Measurements from ENCODE around the gene TIMM44. TPM values are rescaled to one million over a fixed set of nuclear protein-coding genes. Genes with fewer than 3 reads are reported as not detected.

TIMM44 gene
- total and polyA plus RNA-seq, 9 donors: 29.8 to 110 (median 50.3) TPM

DNA sequence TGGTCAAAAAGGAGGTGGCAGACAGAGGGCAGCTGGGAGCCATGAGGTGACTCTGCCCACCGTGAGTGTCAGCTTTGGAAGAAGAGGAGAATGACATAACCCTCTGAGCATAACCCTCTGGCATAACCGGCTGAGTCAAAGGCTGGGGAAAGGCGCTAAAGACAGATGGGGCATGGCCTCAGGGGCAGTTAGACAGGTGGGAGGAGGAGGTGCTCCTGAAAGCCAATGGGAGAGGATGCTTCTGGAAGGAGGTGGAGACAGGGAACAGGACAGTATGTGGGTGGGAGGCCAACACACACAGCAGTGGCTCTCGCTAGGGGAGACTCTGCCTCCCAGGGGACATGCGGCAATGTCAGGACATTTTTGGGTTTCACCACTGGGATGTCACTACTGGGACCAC lies 44.8 kb upstream of the TIMM44 start:
- WGBS, 3 donors: 65 to 79% (median 68%) methylated on average over 5 of the region's 5 CpGs
- no peak for TF ChIP-seq EP300 (IDR thresholded peaks at IDR 0.05)
- TF ChIP-seq POLR2A (IDR thresholded peaks at IDR 0.05): no peak
- TF ChIP-seq, protein P1, sequence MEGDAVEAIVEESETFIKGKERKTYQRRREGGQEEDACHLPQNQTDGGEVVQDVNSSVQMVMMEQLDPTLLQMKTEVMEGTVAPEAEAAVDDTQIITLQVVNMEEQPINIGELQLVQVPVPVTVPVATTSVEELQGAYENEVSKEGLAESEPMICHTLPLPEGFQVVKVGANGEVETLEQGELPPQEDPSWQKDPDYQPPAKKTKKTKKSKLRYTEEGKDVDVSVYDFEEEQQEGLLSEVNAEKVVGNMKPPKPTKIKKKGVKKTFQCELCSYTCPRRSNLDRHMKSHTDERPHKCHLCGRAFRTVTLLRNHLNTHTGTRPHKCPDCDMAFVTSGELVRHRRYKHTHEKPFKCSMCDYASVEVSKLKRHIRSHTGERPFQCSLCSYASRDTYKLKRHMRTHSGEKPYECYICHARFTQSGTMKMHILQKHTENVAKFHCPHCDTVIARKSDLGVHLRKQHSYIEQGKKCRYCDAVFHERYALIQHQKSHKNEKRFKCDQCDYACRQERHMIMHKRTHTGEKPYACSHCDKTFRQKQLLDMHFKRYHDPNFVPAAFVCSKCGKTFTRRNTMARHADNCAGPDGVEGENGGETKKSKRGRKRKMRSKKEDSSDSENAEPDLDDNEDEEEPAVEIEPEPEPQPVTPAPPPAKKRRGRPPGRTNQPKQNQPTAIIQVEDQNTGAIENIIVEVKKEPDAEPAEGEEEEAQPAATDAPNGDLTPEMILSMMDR (IDR thresholded peaks at IDR 0.05): no peak

DNA sequence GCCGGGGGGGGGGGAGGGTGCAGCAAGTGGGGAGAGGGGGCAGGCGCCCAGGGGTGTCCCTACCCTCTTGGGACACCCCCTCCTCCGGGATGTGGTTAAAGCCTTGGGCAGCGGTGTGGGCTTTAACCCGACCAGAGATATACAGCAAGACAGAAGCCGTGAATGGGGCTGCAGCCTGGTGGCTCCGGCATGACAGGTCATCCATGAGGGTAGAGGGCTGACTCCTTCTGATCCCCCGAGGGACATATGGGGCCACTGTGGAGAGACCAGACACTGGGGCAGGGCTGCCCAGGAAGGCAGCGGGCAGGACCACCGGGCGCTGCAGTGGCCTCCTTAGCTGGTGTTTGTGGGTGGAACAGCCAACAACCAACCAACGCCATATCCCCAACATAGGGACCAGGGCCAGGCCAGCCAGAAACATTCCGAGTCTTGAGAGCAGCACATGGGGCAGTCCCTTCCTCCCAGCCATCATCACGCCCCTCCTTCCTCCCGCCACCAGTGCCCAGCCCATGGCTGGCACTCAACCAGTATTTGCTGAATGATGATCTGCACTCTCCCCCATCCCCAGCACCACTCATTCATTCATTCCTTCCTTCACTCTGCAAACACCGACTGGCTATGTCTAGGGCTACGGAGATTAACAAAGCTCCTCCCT lies 43.8 kb upstream of the TIMM44 start:
- TF ChIP-seq POLR2A (IDR thresholded peaks at IDR 0.05) (no peak), EP300 (IDR thresholded peaks at IDR 0.05) (no peak)
- TF ChIP-seq, protein P1 (IDR thresholded peaks at IDR 0.05): no peak
- intact Hi-C loops (cut with DNase I): no loop called here
- H3K4me3 ChIP-seq: no peak overlapping the region
- H3K27me3 ChIP-seq: no peaks in the 10 kb centered on the region
- no peak for DNase-seq
- H3K27ac ChIP-seq: no peak overlapping the region
- H3K4me1 ChIP-seq (ENCODE audit: insufficient read depth): no peaks in the 10 kb centered on the region
- H3K36me3 ChIP-seq: no peaks in the 10 kb centered on the region
- 69 to 78% (median 74%) methylated on average over 17 of the region's 17 CpGs for WGBS, 3 donors
- no peaks in the 10 kb centered on the region for H3K9me3 ChIP-seq

More for the DNA sequence above, 44.8 kb upstream of the TIMM44 start:
- Histone ChIP-seq H3K4me3 (no peak overlapping the region), H3K27ac (no peak overlapping the region), H3K4me1 (ENCODE audit: insufficient read depth) (no peaks in the 10 kb centered on the region), H3K27me3 (no peaks in the 10 kb centered on the region), H3K9me3 (no peaks in the 10 kb centered on the region), H3K36me3 (no peaks in the 10 kb centered on the region)
- DNase-seq: no peak
- intact Hi-C loops (cut with DNase I): no loop called here

DNA sequence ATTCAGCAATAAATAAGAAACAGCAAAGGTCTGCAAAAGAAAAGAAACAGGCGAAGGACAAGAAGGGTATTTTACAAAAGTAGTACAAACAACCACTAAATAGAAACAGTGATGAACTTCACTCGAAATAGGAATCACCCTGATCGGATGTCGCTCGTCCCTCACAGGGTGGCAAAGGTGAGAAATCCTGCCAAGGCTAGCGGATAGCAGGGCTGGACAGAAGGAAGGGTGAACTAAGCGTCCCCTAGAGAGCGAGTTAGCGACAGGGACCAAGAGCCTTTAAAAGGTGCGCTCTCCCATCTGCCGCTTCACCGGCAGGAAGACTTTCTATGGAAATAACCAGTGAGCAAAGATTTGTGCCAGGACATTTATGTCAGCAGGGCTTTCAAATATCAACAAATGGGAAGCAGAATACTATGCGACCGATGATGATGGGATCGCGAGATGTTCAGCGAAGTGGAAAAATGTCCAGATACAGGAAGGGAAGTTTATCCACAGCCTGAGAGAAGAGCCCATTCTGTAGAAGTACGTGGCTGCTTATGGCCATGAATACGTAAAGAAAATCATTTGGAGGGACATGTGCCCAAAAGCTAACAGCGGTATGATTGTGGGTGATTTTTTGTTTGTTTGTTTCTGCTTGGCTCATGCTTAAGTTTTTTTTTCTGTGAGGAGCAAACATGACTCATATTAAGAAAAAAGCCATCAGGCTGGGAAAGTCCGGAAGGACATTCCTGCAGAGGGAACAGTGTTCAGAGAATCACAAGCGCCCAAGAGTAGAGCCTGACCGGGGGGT lies 43.1 kb upstream of the TIMM44 start:
- 64 to 76% (median 66%) methylated on average over 23 of the region's 23 CpGs for WGBS, 3 donors
- TF ChIP-seq POLR2A (IDR thresholded peaks at IDR 0.05): no peak
- TF ChIP-seq, protein P1 (IDR thresholded peaks at IDR 0.05): no peak
- TF ChIP-seq EP300 (IDR thresholded peaks at IDR 0.05): no peak
- no peak overlapping the region for H3K27ac ChIP-seq
- DNase-seq: no peak
- no peaks in the 10 kb centered on the region for H3K4me1 ChIP-seq (ENCODE audit: insufficient read depth)
- H3K27me3 ChIP-seq: no peaks in the 10 kb centered on the region
- H3K9me3 ChIP-seq: no peaks in the 10 kb centered on the region
- no peak overlapping the region for H3K4me3 ChIP-seq
- no peaks in the 10 kb centered on the region for H3K36me3 ChIP-seq
- intact Hi-C loops (cut with DNase I): no loop called here

DNA sequence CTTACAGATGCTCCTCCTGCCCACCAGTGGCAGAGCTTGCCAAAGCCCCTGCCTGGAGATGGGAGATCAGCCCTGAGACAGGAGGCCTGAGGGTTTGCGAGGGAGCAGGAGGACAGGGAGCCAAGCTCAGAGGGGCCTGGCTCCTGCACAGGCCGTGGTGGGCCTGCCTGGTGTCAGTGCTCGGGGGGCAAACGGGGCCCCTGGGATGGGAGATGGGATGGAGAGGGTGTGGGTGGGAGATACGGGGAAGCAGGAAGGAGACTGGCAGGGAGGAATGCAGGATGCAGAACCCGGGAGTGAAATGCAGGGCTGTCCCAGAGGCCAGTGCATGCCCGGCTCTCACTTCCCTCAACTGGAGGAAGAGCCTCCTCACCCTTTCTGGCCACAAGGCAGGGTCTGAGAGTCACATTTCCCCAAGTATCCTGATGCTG lies 42.0 kb upstream of the TIMM44 start:
- TF ChIP-seq EP300 (IDR thresholded peaks at IDR 0.05): no peak
- no peak for TF ChIP-seq POLR2A (IDR thresholded peaks at IDR 0.05)
- TF ChIP-seq, protein P1 (IDR thresholded peaks at IDR 0.05): no peak
- no peaks in the 10 kb centered on the region for H3K36me3 ChIP-seq
- H3K4me1 ChIP-seq (ENCODE audit: insufficient read depth): no peaks in the 10 kb centered on the region
- DNase-seq: no peak
- H3K9me3 ChIP-seq: no peaks in the 10 kb centered on the region
- no peak overlapping the region for H3K4me3 ChIP-seq
- intact Hi-C loops (cut with DNase I): no loop called here
- WGBS, 3 donors: 79% methylated on average over 7 of the region's 7 CpGs
- H3K27ac ChIP-seq: no peak overlapping the region
- H3K27me3 ChIP-seq: no peaks in the 10 kb centered on the region

All from ovary (tissue), 9 donors.